OCI-LY7 (cell line): ENCODE data around the gene HLA-DMA. TPM values are rescaled to one million over a fixed set of nuclear protein-coding genes. Genes with fewer than 3 reads are reported as not detected.

Experiments used
- BruUV-seq: library from RNA; stranded (reverse); fragments of 400-500 nt; replicated peaks from 2 replicates; lab custom pipeline; 2021; lab: Mats Ljungman, UMichigan
- CTCF ChIA-PET: fragments of 300-600 bp; sonication (Branson Sonifier 250); formaldehyde crosslinking; loops from one replicate; lab custom pipeline; 2022; ENCODE audit warnings: antibody characterized with exemption; ENCODE audit not compliant: unreplicated experiment; lab: Charles Lee
- POLR2A ChIA-PET: fragments of 300-600 bp; sonication (Branson Sonifier 250); formaldehyde crosslinking; loops from one replicate; lab custom pipeline; 2022; ENCODE audit warnings: antibody characterized with exemption; lab: Charles Lee
- DNase-seq: peaks from one replicate; pipeline ENCODE4 v3.0.0-alpha.2; 2015; ENCODE audit warnings: low spot score
- H2AFZ ChIP-seq: fragments of 200-600 bp; sonication (generic), shearing (Covaris generic); 2 replicates; pipeline ENCODE4 v1.6.1; 2014; ENCODE audit warnings: mild to moderate bottlenecking, antibody characterized with exemption, low read length, moderate library complexity
- H3K27ac ChIP-seq: fragments of 200-600 bp; sonication (generic); 2 replicates; pipeline ENCODE4 v1.5.1; 2014; ENCODE audit warnings: mixed run types, low read depth, mild to moderate bottlenecking, moderate library complexity, low read length, inconsistent platforms; ENCODE audit not compliant: poor library complexity, severe bottlenecking
- H3K36me3 ChIP-seq: fragments of 200-600 bp; sonication (generic); 2 replicates; pipeline ENCODE4 v1.6.1; 2014; ENCODE audit warnings: mild to moderate bottlenecking, antibody characterized with exemption, low read length, moderate library complexity, mixed read lengths; ENCODE audit not compliant: insufficient read depth
- H3K4me1 ChIP-seq: fragments of 200-600 bp; sonication (generic); 2 replicates; pipeline ENCODE4 v1.5.1; 2014; ENCODE audit warnings: mild to moderate bottlenecking, low read length; ENCODE audit not compliant: insufficient read depth, poor library complexity, severe bottlenecking
- H3K4me2 ChIP-seq: fragments of 200-600 bp; sonication (generic); 2 replicates; pipeline ENCODE4 v1.6.1; 2014; ENCODE audit warnings: mild to moderate bottlenecking, low read length
- H3K4me3 ChIP-seq: fragments of 200-600 bp; sonication (generic); 2 replicates; pipeline ENCODE4 v1.5.1; 2014; ENCODE audit warnings: mild to moderate bottlenecking, low read depth, low read length; ENCODE audit not compliant: poor library complexity, severe bottlenecking
- H3K79me2 ChIP-seq: fragments of 200-600 bp; sonication (generic); 2 replicates; pipeline ENCODE4 v1.6.1; 2016; ENCODE audit warnings: low read depth, mild to moderate bottlenecking, low read length, moderate library complexity, mixed read lengths; ENCODE audit not compliant: insufficient read depth
- H3K9me2 ChIP-seq: fragments of 200-600 bp; sonication (generic); 2 replicates; pipeline ENCODE4 v1.6.1; 2016; ENCODE audit warnings: mild to moderate bottlenecking, low read length, mixed read lengths; ENCODE audit not compliant: insufficient read depth
- H3K9me3 ChIP-seq: fragments of 200-600 bp; sonication (generic); 2 replicates; pipeline ENCODE4 v1.6.1; 2014; ENCODE audit warnings: mild to moderate bottlenecking, mixed run types, low read length, mixed read lengths
- H4K20me1 ChIP-seq: fragments of 200-600 bp; sonication (generic); 2 replicates; pipeline ENCODE4 v1.6.1; 2014; ENCODE audit warnings: mild to moderate bottlenecking, antibody characterized with exemption, low read length, moderate library complexity, mixed read lengths; ENCODE audit not compliant: insufficient read depth
- CTCF ChIP-seq: fragments of 200-600 bp; sonication (generic); conservative IDR thresholded peaks from 2 replicates; pipeline ENCODE4 v1.5.1; 2014; ENCODE audit warnings: mild to moderate bottlenecking, antibody characterized with exemption, low read length, moderate library complexity, mixed read lengths
- EZH2phosphoT487 ChIP-seq: fragments of 200-600 bp; sonication (generic); IDR thresholded peaks from 2 replicates; pipeline ENCODE4 v1.6.1; 2018; ENCODE audit warnings: low read depth, borderline replicate concordance, mild to moderate bottlenecking, mixed run types, antibody characterized with exemption, low read length, moderate library complexity, mixed read lengths
- intact Hi-C: fragments of 100-400 bp; cut with micrococcal nuclease; formaldehyde crosslinking; loops from one replicate; pipeline ENCODE4 v1.10.0; 2022; ENCODE audit not compliant: unreplicated experiment
- total RNA-seq, 2 experiments: library from RNA; depleted of rRNA in 1 of 2; stranded (reverse); fragments of >200 nt in 1 of 2; shearing (Covaris generic) in 1 of 2; gene quantifications; 2 replicates each; pipeline ENCODE4 v1.2.3, GENCODE V29; 2014 to 2022

Gene HLA-DMA
- total RNA-seq, 2 experiments from 2014 or later, result 140 to 207 TPM

DNA sequence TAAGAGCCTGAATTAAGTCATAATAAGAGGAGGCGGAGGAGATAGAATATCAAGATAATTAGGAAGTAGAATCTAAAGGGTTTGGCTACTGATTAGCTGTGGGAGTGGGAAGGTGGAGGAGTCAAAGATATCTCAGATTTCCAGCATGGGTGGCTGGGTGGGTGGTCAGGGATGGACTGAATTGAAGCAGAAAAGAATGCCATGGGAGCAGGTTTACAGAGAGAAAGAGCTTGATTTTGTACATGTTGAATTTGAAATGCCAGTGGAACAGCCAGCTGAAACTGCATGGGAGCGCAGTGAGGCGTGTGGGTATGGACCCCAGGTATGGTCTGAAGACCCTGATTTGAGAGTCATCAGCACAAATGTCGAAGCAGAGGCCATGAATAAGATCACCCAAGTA is 1.4 kb upstream of the HLA-DMA start:
- intact Hi-C loops, result no loop called here
- peak overlapping the region; percentile 91 for H3K4me2 ChIP-seq
- TF ChIP-seq CTCF, result no peak
- TF ChIP-seq EZH2phosphoT487, result no peak
- BruUV-seq, result no TSS peak
- H3K4me1 ChIP-seq, result peaks cover 60% of the 10 kb centered on the region
- peak overlapping the region; percentile 33; the same call in 1 of the 2 replicates for H2AFZ ChIP-seq
- DNase-seq, result no peak
- H3K4me3 ChIP-seq, result peak overlapping the region; percentile 75
- no peaks in the 10 kb centered on the region for H3K9me2 ChIP-seq
- ChIA-PET POLR2A (interaction anchor here (0.7 to 7.6 kb wide), 11 partner anchors 9 to 167 kb away, joined by 3 to 203 read pairs (median 9); partner anchors contain the start of genes BRD2 and HLA-DMB), CTCF (interaction anchor here (1.2 to 3.8 kb wide), 7 partner anchors 9 to 99 kb away, joined by 3 to 23 read pairs (median 6); no protein-coding TSS in a partner anchor)
- H3K27ac ChIP-seq, result peak overlapping the region; percentile 74
- H4K20me1 ChIP-seq, result no peaks in the 10 kb centered on the region
- peaks cover 14% of the 10 kb centered on the region for H3K36me3 ChIP-seq
- H3K9me3 ChIP-seq, result no peaks in the 10 kb centered on the region
- peaks cover 36% of the 10 kb centered on the region for H3K79me2 ChIP-seq

- H3K4me3 ChIP-seq, result peak overlapping the region; percentile 75
- POLR2A ChIA-PET, result interaction anchor here (0.7 to 7.6 kb wide), 13 partner anchors 9 to 108 kb away, joined by 3 to 203 read pairs (median 4); partner anchors contain the start of genes BRD2 and HLA-DMB
- H3K36me3 ChIP-seq, result peaks cover 19% of the 10 kb centered on the region
- no TSS peak for BruUV-seq
- CTCF ChIA-PET, result interaction anchor here (1.5 to 3.8 kb wide), 5 partner anchors 9 to 31 kb away, joined by 5 to 23 read pairs (median 12); no protein-coding TSS in a partner anchor
- TF ChIP-seq EZH2phosphoT487, result no peak
- TF ChIP-seq CTCF, result no peak
- H4K20me1 ChIP-seq, result no peaks in the 10 kb centered on the region
- intact Hi-C loops, result loop anchor here (1.0 kb wide), 1 partner anchor 15 kb away; the partner anchor contains the start of gene BRD2
- H3K27ac ChIP-seq, result peak overlapping the region; percentile 74
- DNase-seq, result no peak
- peak overlapping the region; percentile 33; the same call in 1 of the 2 replicates for H2AFZ ChIP-seq
- H3K79me2 ChIP-seq, result peaks cover 41% of the 10 kb centered on the region
- peak overlapping the region; percentile 91 for H3K4me2 ChIP-seq
- no peaks in the 10 kb centered on the region for H3K9me3 ChIP-seq
- no peaks in the 10 kb centered on the region for H3K9me2 ChIP-seq
- H3K4me1 ChIP-seq, result peaks cover 65% of the 10 kb centered on the region
Measured at GRCh38 chr6:32953775-32954174, 878 bp upstream of the HLA-DMA start.

- Histone ChIP-seq H3K36me3 (peaks cover 46% of the 10 kb centered on the region), H2AFZ (no peak overlapping the region; the same call in 1 of the 2 replicates), H3K4me3 (peak overlapping the region; percentile 75), H3K27ac (peak overlapping the region; percentile 99), H3K9me3 (peaks cover 11% of the 10 kb centered on the region; the same call in 1 of the 2 replicates), H3K79me2 (peaks cover 67% of the 10 kb centered on the region), H3K4me2 (peak overlapping the region; percentile 95), H3K9me2 (no peaks in the 10 kb centered on the region), H4K20me1 (no peaks in the 10 kb centered on the region), H3K4me1 (peaks cover 84% of the 10 kb centered on the region)
- CTCF ChIA-PET, result interaction anchor here (0.9 to 1.7 kb wide), 3 partner anchors 17 to 34 kb away, joined by 4 to 6 read pairs (median 4); no protein-coding TSS in a partner anchor
- POLR2A ChIA-PET, result interaction anchor here (0.6 to 7.6 kb wide), 9 partner anchors 9 to 111 kb away, joined by 3 to 203 read pairs (median 5); partner anchors contain the start of genes BRD2 and HLA-DMB
- TF ChIP-seq CTCF (no peak), EZH2phosphoT487 (no peak)
- no TSS peak for BruUV-seq
- no peak for DNase-seq
- intact Hi-C loops, result no loop called here
Measured at GRCh38 chr6:32950449-32950848, 2.4 kb downstream of the HLA-DMA start.
